ENCODE data around the gene PHACTR3.
A peak's percentile ranks its signal among the peaks of the same experiment; 100 is the strongest.

PHACTR3 gene

GRCh38 chr20:59567585-59568508, 36.5 kb upstream of the PHACTR3 start:
- DNase-seq (ENCODE audit: low read depth), result no peak
- H3K4me3 ChIP-seq (ENCODE audit: low read depth, low read length), result no peak overlapping the region
- no peak for TF ChIP-seq CTCF (conservative IDR thresholded peaks at IDR 0.05; ENCODE audit: low read depth, low read length)

- TF ChIP-seq CTCF (conservative IDR thresholded peaks at IDR 0.05; ENCODE audit: low read depth, low read length), result no peak
- DNase-seq (ENCODE audit: low read depth), result no peak
Observed at GRCh38 chr20:59568509-59569024, 35.8 kb upstream of the PHACTR3 start.

GRCh38 chr20:59569305-59569704, 35.0 kb upstream of the PHACTR3 start:
- no peak for TF ChIP-seq CTCF (conservative IDR thresholded peaks at IDR 0.05; ENCODE audit: low read depth, low read length)
- H3K4me3 ChIP-seq (ENCODE audit: low read depth, low read length), result no peak overlapping the region
- no peak for DNase-seq (ENCODE audit: low read depth)

More at GRCh38 chr20:59568509-59569024, 35.8 kb upstream of the PHACTR3 start:
- H3K4me3 ChIP-seq (ENCODE audit: low read depth, low read length), result no peak overlapping the region

- TF ChIP-seq CTCF (conservative IDR thresholded peaks at IDR 0.05; ENCODE audit: low read depth, low read length), result no peak
- H3K4me3 ChIP-seq (ENCODE audit: low read depth, low read length), result no peak overlapping the region
- no peak for DNase-seq (ENCODE audit: low read depth)
Observed at GRCh38 chr20:59571151-59571550, 33.2 kb upstream of the PHACTR3 start.

- TF ChIP-seq CTCF (conservative IDR thresholded peaks at IDR 0.05; ENCODE audit: low read depth, low read length), result peak; percentile 84
- peak; percentile 56 for DNase-seq (ENCODE audit: low read depth)
- peak overlapping the region; percentile 45 for H3K4me3 ChIP-seq (ENCODE audit: low read depth, low read length)
Observed at GRCh38 chr20:59571551-59572314, 32.6 kb upstream of the PHACTR3 start.

- no peak overlapping the region for H3K4me3 ChIP-seq (ENCODE audit: low read depth, low read length)
- no peak for DNase-seq (ENCODE audit: low read depth)
- TF ChIP-seq CTCF (conservative IDR thresholded peaks at IDR 0.05; ENCODE audit: low read depth, low read length), result no peak
Observed at GRCh38 chr20:59572515-59572914, 31.8 kb upstream of the PHACTR3 start.

Data from choroid plexus epithelial cell (primary cell).